Natural killer cell treated with Interleukin-12 subunit alpha and Interleukin-12 subunit beta and Interleukin-15 and Interleukin-18, amount 100 ng/mL, for 72 hours (primary cell): Measurements from ENCODE around the gene TATDN2. TPM values are rescaled to one million over a fixed set of nuclear protein-coding genes. Genes with fewer than 3 reads are reported as not detected.

Experiments used
- ATAC-seq, 2 donors: fragments of 150-1000 bp; cut with Tn5 transposase in 1 of 2; sonication (Bioruptor Pico), chemical (Tn5 transposase) in 1 of 2; 2 replicates each; pipeline ENCODE4 v1.10.0; 2021
- DNase-seq: peaks from one replicate; pipeline ENCODE4 v3.0.0; 2022; ENCODE audit warnings: low spot score
- H3K27ac Mint-ChIP-seq, 2 donors: 1 replicate in 1 of 2; 2 replicates in 1 of 2; pipeline ENCODE4 v1.8.0; 2022; ENCODE audit warnings: mixed read lengths in 2 of 2, mild to moderate bottlenecking in 1 of 2, moderate library complexity in 1 of 2
- H3K27me3 Mint-ChIP-seq, 2 donors: 1 replicate in 1 of 2; 2 replicates in 1 of 2; pipeline ENCODE4 v1.8.0; 2022; ENCODE audit warnings: mixed read lengths in 2 of 2
- H3K36me3 Mint-ChIP-seq: one replicate; pipeline ENCODE4 v1.8.0; 2022; ENCODE audit warnings: mixed read lengths
- H3K4me1 Mint-ChIP-seq, 2 donors: 1 replicate in 1 of 2; 2 replicates in 1 of 2; pipeline ENCODE4 v1.8.0; 2022; ENCODE audit warnings: low read depth in 2 of 2, mixed read lengths in 2 of 2, mild to moderate bottlenecking in 1 of 2
- H3K4me3 Mint-ChIP-seq: one replicate; pipeline ENCODE4 v1.8.0; 2022; ENCODE audit warnings: mixed read lengths
- H3K9me3 Mint-ChIP-seq: 2 replicates; pipeline ENCODE4 v1.8.0; 2022; ENCODE audit warnings: mixed read lengths
- total RNA-seq, 2 donors: library from RNA; stranded (reverse); gene quantifications; one replicate each; pipeline ENCODE4 v1.2.3, GENCODE V29; 2022

The TATDN2 gene
- total RNA-seq, 2 donors from 2014 or later = 66.3 to 93.3 TPM

GRCh38 chr3:10312391-10312790 lies 64.1 kb downstream of the TATDN2 start:
- no peak overlapping the region for H3K4me3 Mint-ChIP-seq
- peaks cover 21 to 22% of the 10 kb centered on the region in 2 donors for H3K4me1 Mint-ChIP-seq
- peaks cover 26% of the 10 kb centered on the region for H3K36me3 Mint-ChIP-seq
- H3K27me3 Mint-ChIP-seq = no peaks in the 10 kb centered on the region
- no peak overlapping the region for H3K27ac Mint-ChIP-seq
- H3K9me3 Mint-ChIP-seq = no peaks in the 10 kb centered on the region
- ATAC-seq = no peak
- peak; percentile 25 for DNase-seq

GRCh38 chr3:10312861-10313260 lies 64.6 kb downstream of the TATDN2 start:
- ATAC-seq (no peak), DNase-seq (peak; percentile 5)
- no peaks in the 10 kb centered on the region for H3K27me3 Mint-ChIP-seq
- peak overlapping the region in 1 of 2 donors; percentile 12 for H3K27ac Mint-ChIP-seq
- H3K9me3 Mint-ChIP-seq = no peaks in the 10 kb centered on the region
- H3K4me3 Mint-ChIP-seq = no peak overlapping the region
- H3K36me3 Mint-ChIP-seq = peaks cover 24% of the 10 kb centered on the region
- peaks cover 22 to 25% of the 10 kb centered on the region in 2 donors for H3K4me1 Mint-ChIP-seq

DNA sequence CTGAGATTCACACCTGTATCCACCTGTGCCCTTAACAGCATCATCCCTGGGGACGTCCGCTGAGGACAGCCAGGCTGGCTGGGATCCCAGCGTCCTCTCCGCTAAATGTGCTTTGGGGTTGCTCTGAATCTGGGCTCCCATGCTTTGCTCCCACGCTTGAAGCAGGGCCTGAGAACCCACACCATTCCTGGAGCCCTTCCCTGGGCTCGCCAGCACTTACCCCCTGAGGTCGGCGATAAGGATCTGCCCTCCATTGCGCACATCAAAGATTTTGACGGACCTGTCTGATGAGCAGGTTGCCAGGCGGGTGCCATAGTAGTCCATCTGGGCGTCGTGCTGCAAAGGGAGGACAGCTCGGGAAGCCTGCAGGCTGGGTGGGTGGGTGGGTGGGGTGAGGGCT lies 66.8 kb downstream of the TATDN2 start:
- H3K4me1 Mint-ChIP-seq = peaks cover 21 to 35% of the 10 kb centered on the region in 2 donors
- H3K27me3 Mint-ChIP-seq = no peaks in the 10 kb centered on the region
- no peak overlapping the region for H3K27ac Mint-ChIP-seq
- ATAC-seq = no peak
- peaks cover 11% of the 10 kb centered on the region for H3K36me3 Mint-ChIP-seq
- H3K4me3 Mint-ChIP-seq = no peak overlapping the region
- H3K9me3 Mint-ChIP-seq = no peaks in the 10 kb centered on the region
- peak; percentile 28 for DNase-seq

GRCh38 chr3:10315771-10316344 lies 67.6 kb downstream of the TATDN2 start:
- H3K9me3 Mint-ChIP-seq = no peaks in the 10 kb centered on the region
- peaks cover 14 to 29% of the 10 kb centered on the region in 2 donors for H3K4me1 Mint-ChIP-seq
- ATAC-seq (no peak), DNase-seq (peak; percentile 16)
- H3K4me3 Mint-ChIP-seq = no peak overlapping the region
- H3K36me3 Mint-ChIP-seq = peaks cover 11% of the 10 kb centered on the region
- no peaks in the 10 kb centered on the region for H3K27me3 Mint-ChIP-seq
- H3K27ac Mint-ChIP-seq = no peak overlapping the region

- Mint-ChIP-seq H3K36me3 (peaks cover 11% of the 10 kb centered on the region), H3K9me3 (no peaks in the 10 kb centered on the region), H3K27me3 (no peaks in the 10 kb centered on the region), H3K27ac (no peak overlapping the region), H3K4me3 (no peak overlapping the region), H3K4me1 (peaks cover 13 to 32% of the 10 kb centered on the region in 2 donors)
- DNase-seq = no peak
- ATAC-seq = no peak
Measured at GRCh38 chr3:10317311-10317960, 69.2 kb downstream of the TATDN2 start.

GRCh38 chr3:10317961-10318350 lies 69.7 kb downstream of the TATDN2 start:
- Mint-ChIP-seq H3K4me3 (peak overlapping the region; percentile 6), H3K27me3 (no peaks in the 10 kb centered on the region)

DNA sequence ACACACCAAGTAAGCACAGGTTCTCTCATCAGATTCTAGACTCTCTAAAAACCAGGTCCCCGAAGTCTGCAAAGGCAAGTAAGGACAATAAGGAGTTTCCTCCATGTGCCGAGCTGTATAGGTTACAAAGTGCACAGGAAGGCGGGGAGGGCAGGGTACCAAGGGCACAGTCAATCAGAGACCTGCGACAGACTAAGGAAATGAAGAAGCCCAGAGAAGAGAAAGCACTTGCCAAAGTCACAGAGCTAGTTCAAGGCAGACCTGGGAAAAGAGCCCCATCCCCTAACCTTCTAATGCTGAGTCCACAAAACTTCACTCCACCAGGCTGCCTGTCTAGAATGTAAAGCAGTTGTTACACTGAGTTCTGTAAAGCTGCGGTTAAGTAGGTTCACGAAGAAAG lies 71.0 kb downstream of the TATDN2 start:
- H3K27me3 Mint-ChIP-seq = no peaks in the 10 kb centered on the region
- peaks cover 13 to 30% of the 10 kb centered on the region in 2 donors for H3K4me1 Mint-ChIP-seq
- ATAC-seq (no peak), DNase-seq (peak; percentile 13)
- H3K4me3 Mint-ChIP-seq = peak overlapping the region; percentile 88
- H3K36me3 Mint-ChIP-seq = peaks cover 5% of the 10 kb centered on the region
- H3K9me3 Mint-ChIP-seq = no peaks in the 10 kb centered on the region
- H3K27ac Mint-ChIP-seq = peak overlapping the region; percentile 68 to 88

More at GRCh38 chr3:10317961-10318350, 69.7 kb downstream of the TATDN2 start:
- DNase-seq (no peak), ATAC-seq (no peak)
- Mint-ChIP-seq H3K36me3 (peaks cover 11% of the 10 kb centered on the region), H3K27ac (no peak overlapping the region), H3K9me3 (no peaks in the 10 kb centered on the region), H3K4me1 (peaks cover 13 to 32% of the 10 kb centered on the region in 2 donors)

- peaks cover 9 to 27% of the 10 kb centered on the region in 2 donors for H3K4me1 Mint-ChIP-seq
- ATAC-seq = no peak
- no peaks in the 10 kb centered on the region for H3K9me3 Mint-ChIP-seq
- peak overlapping the region; percentile 88 for H3K4me3 Mint-ChIP-seq
- peaks cover 0 to 4% of the 10 kb centered on the region in 2 donors for H3K27me3 Mint-ChIP-seq
- H3K36me3 Mint-ChIP-seq = no peaks in the 10 kb centered on the region
- no peak for DNase-seq
- H3K27ac Mint-ChIP-seq = peak overlapping the region; percentile 78 to 88
Measured at GRCh38 chr3:10319804-10320203, 71.5 kb downstream of the TATDN2 start.

DNA sequence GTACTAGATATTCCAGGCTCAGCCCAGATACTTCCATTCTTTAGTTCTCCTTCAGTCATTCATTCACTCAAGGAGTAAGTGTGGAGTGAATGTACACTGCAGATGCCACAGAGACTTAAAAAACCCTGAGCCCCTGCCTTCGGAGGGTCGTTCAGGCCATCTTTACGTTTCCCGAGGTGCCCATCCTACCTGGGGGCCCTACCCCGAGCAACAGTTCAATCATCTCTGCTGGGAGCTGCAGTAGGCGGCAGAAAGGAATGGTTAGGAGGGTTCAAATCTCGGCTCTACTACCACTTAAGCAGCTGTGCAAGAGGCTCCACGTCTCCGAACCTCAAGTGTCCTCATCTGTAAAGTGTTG lies 72.0 kb downstream of the TATDN2 start:
- peak; percentile 25 for DNase-seq
- ATAC-seq = no peak
- peaks cover 2 to 9% of the 10 kb centered on the region in 2 donors for H3K27me3 Mint-ChIP-seq

DNA sequence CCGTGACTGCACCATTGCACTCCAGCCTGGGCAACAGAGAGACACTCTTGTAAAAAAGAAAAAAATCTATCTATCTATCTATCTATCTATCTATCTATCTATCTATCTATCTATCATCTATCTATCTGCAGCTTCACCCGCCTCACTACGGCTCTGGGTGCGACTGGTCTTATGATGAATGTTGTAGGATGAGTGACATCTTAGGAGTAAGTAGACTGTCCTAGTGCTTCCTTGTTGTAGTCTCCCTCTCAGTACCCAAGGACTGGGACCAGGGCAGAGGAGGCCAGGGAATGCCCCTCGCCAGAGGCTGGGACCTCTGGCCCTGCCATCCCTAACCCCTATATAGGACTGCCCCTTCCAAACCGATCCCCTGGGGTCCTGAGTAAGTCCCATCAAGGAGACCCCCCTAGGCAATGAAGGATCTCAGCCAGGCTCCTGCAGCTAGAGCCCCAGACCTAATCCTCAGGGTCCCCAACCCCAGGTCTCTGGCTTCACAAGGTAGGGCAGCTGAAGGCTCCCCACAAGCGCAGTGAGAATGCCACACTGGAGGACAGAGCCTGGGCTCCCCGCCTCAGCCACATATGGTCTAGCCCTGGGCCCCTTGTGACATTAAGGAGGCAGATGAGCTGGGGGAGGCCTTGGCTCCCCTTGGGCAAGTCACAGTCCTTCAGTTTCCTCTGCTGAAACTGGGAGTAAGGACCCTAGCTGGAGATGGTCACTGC lies 73.5 kb downstream of the TATDN2 start:
- no peaks in the 10 kb centered on the region for H3K9me3 Mint-ChIP-seq
- no peaks in the 10 kb centered on the region for H3K36me3 Mint-ChIP-seq
- DNase-seq (no peak), ATAC-seq (no peak)
- peaks cover 9 to 21% of the 10 kb centered on the region in 2 donors for H3K4me1 Mint-ChIP-seq
- H3K27me3 Mint-ChIP-seq = peaks cover 10 to 17% of the 10 kb centered on the region in 2 donors
- peak overlapping the region; percentile 78 to 88 for H3K27ac Mint-ChIP-seq
- peak overlapping the region; percentile 69 for H3K4me3 Mint-ChIP-seq

More for the DNA sequence above, 72.0 kb downstream of the TATDN2 start:
- Mint-ChIP-seq H3K36me3 (no peaks in the 10 kb centered on the region), H3K9me3 (no peaks in the 10 kb centered on the region), H3K4me3 (peak overlapping the region; percentile 88), H3K4me1 (peaks cover 9 to 27% of the 10 kb centered on the region in 2 donors), H3K27ac (peak overlapping the region; percentile 78 to 88)

- Mint-ChIP-seq H3K4me1 (peaks cover 9 to 21% of the 10 kb centered on the region in 2 donors), H3K27ac (no peak overlapping the region), H3K9me3 (no peaks in the 10 kb centered on the region), H3K4me3 (no peak overlapping the region), H3K36me3 (no peaks in the 10 kb centered on the region), H3K27me3 (peaks cover 11 to 19% of the 10 kb centered on the region in 2 donors)
- DNase-seq (no peak), ATAC-seq (no peak)
Measured at GRCh38 chr3:10322352-10322710, 74.1 kb downstream of the TATDN2 start.

GRCh38 chr3:10327592-10327991 lies 79.3 kb downstream of the TATDN2 start:
- Mint-ChIP-seq H3K27me3 (peaks cover 31% of the 10 kb centered on the region in 2 donors), H3K4me1 (no peaks in the 10 kb centered on the region), H3K36me3 (no peaks in the 10 kb centered on the region), H3K27ac (no peak overlapping the region), H3K4me3 (no peak overlapping the region), H3K9me3 (no peaks in the 10 kb centered on the region)
- DNase-seq (no peak), ATAC-seq (no peak)

- Mint-ChIP-seq H3K4me3 (no peak overlapping the region), H3K27ac (no peak overlapping the region), H3K36me3 (no peaks in the 10 kb centered on the region), H3K4me1 (no peaks in the 10 kb centered on the region), H3K27me3 (peaks cover 31% of the 10 kb centered on the region in 2 donors), H3K9me3 (no peaks in the 10 kb centered on the region)
- DNase-seq = no peak
- ATAC-seq = no peak
Measured at GRCh38 chr3:10328460-10329071, 80.3 kb downstream of the TATDN2 start.
